K562 (cell line): ENCODE data around the gene CDC45. TPM values are rescaled to one million over a fixed set of nuclear protein-coding genes. Genes with fewer than 3 reads are reported as not detected.

Experiments used
- ATAC-seq: fragments of 200-7000 bp; cut with Tn5 transposase; 3 replicates; pipeline ENCODE4 v1.9.1; 2020; ENCODE audit warnings: moderate library complexity
- BruUV-seq: library from RNA; stranded (reverse); fragments of 400-500 nt; replicated peaks from 2 replicates; lab custom pipeline; 2021; lab: Mats Ljungman, UMichigan
- CTCF ChIA-PET: fragments of 300-600 bp; formaldehyde crosslinking; extraction: SDS; loops from one replicate; lab custom pipeline; 2021; ENCODE audit warnings: low intra/inter-chr PET ratio; lab: Yijun Ruan, JAX
- POLR2A ChIA-PET: fragments of 300-600, 350-650 bp; sonication (Branson Sonifier 250); formaldehyde crosslinking; extraction: SDS; loops from one replicate; lab custom pipeline; 2021; ENCODE audit warnings: antibody characterized with exemption, inconsistent platforms; lab: Yijun Ruan, JAX
- DNase-seq, 4 experiments: peaks; one replicate each; pipeline versions ENCODE4 v3.0.0 to v3.0.0-alpha.2; 2011 to 2018; ENCODE audit warnings: low spot score in 3 of 4, mixed read lengths in 3 of 4; ENCODE audit errors: extremely low read depth in 1 of 4
- FAIRE-seq: peaks from 2 replicates; lab custom pipeline; 2011; peaks lifted over from hg19 to GRCh38; lab: Jason Lieb, UNC
- H2AFZ ChIP-seq: 2 replicates; pipeline ENCODE4 v1.6.0; 2011; ENCODE audit warnings: low read depth, low read length, control low read depth, inconsistent platforms
- H3K27ac ChIP-seq: fragments of 200-600 bp; 3 replicates; pipeline ENCODE4 v1.8.0; 2011; ENCODE audit warnings: low read depth, mild to moderate bottlenecking, control low read depth, inconsistent platforms, low read length, moderate library complexity, mixed read lengths; ENCODE audit errors: extremely low read depth
- H3K27me3 ChIP-seq, 2 experiments: fragments of 300-600 bp in 1 of 2; 2 replicates in 1 of 2; 3 replicates in 1 of 2; pipeline versions ENCODE4 v1.6.0 to v1.8.0; 2011; ENCODE audit warnings: inconsistent platforms in 2 of 2, low read length in 2 of 2, mild to moderate bottlenecking in 1 of 2, mixed read lengths in 1 of 2, moderate library complexity in 1 of 2; ENCODE audit not compliant: control insufficient read depth in 2 of 2, insufficient read depth in 2 of 2
- H3K36me3 ChIP-seq: fragments of 300-600 bp; 3 replicates; pipeline ENCODE4 v1.8.0; 2011; ENCODE audit warnings: mild to moderate bottlenecking, low read length, inconsistent platforms; ENCODE audit not compliant: control insufficient read depth, insufficient read depth
- H3K4me1 ChIP-seq, 2 experiments: fragments of 200-600 bp in 1 of 2; replicated peaks in 1 of 2; 2 replicates in 1 of 2; 3 replicates in 1 of 2; pipeline versions ENCODE4 v1.5.1 to v1.8.0; 2011; ENCODE audit warnings: inconsistent platforms in 2 of 2, low read length in 2 of 2, mild to moderate bottlenecking in 1 of 2, mixed read lengths in 1 of 2, moderate library complexity in 1 of 2; ENCODE audit not compliant: control insufficient read depth in 2 of 2, insufficient read depth in 2 of 2
- H3K4me2 ChIP-seq: 2 replicates; pipeline ENCODE4 v1.6.1; 2011; ENCODE audit warnings: low read length, control low read depth, inconsistent platforms, mixed read lengths; ENCODE audit not compliant: insufficient read depth
- H3K4me3 ChIP-seq: fragments of 200-600 bp; sonication (generic), shearing (Covaris generic); 2 replicates; pipeline ENCODE4 v1.5.1; 2016; ENCODE audit warnings: control low read depth, inconsistent platforms
- H3K79me2 ChIP-seq: fragments of 200-600 bp; 3 replicates; pipeline ENCODE4 v1.8.0; 2011; ENCODE audit warnings: low read length, inconsistent platforms; ENCODE audit not compliant: control insufficient read depth, insufficient read depth
- H3K9ac ChIP-seq, 2 experiments: 2 replicates each; pipeline versions ENCODE4 v1.6.0 to v1.6.1; 2011; ENCODE audit warnings: low read depth in 2 of 2, low read length in 2 of 2, control low read depth in 1 of 2, inconsistent platforms in 1 of 2, mild to moderate bottlenecking in 1 of 2, mixed read lengths in 1 of 2; ENCODE audit not compliant: insufficient read depth in 1 of 2
- H3K9me1 ChIP-seq: one replicate; pipeline ENCODE4 v1.6.0; 2011; ENCODE audit warnings: inconsistent platforms, mild to moderate bottlenecking, low read length, moderate library complexity; ENCODE audit not compliant: control insufficient read depth, insufficient read depth
- H3K9me3 ChIP-seq: replicated peaks from 2 replicates; pipeline ENCODE4 v1.5.1; 2011; ENCODE audit warnings: low read depth, low read length, inconsistent platforms; ENCODE audit not compliant: control insufficient read depth, insufficient read depth
- H4K20me1 ChIP-seq: replicated peaks from 2 replicates; pipeline ENCODE4 v1.6.1; 2011; ENCODE audit warnings: low read length, inconsistent platforms, mixed read lengths; ENCODE audit not compliant: control insufficient read depth, insufficient read depth
- ARHGAP35 ChIP-seq: fragments of 450-650 bp; IDR thresholded peaks from 2 replicates; pipeline ENCODE4 v1.6.1; 2018; ENCODE audit not compliant: partially characterized antibody
- CBX2 ChIP-seq: fragments of 200-600 bp; sonication (generic); IDR thresholded peaks from one replicate; pipeline ENCODE4 v1.6.1; 2012; ENCODE audit warnings: mild to moderate bottlenecking, low read length, inconsistent platforms; ENCODE audit not compliant: insufficient read depth, poor library complexity, severe bottlenecking
- CBX8 ChIP-seq: fragments of 200-600 bp; sonication (generic); IDR thresholded peaks from 2 replicates; pipeline ENCODE4 v1.6.1; 2012; ENCODE audit warnings: borderline replicate concordance, mixed run types, low read depth, mild to moderate bottlenecking, moderate library complexity, mixed read lengths, low read length, control low read depth, inconsistent platforms; ENCODE audit not compliant: poor library complexity, severe bottlenecking; ENCODE audit errors: extremely low read depth
- ESRRA ChIP-seq: fragments of 450-650 bp; IDR thresholded peaks from 2 replicates; pipeline ENCODE4 v1.6.1; 2014; ENCODE audit warnings: low read depth, mild to moderate bottlenecking, moderate library complexity, borderline replicate concordance
- FOXJ3 ChIP-seq: sonication (generic); formaldehyde crosslinking; IDR thresholded peaks from 2 replicates; pipeline ENCODE4 v1.4.0; 2020; ENCODE audit warnings: mild to moderate bottlenecking, missing genetic modification reagents
- MAFG ChIP-seq: fragments of 450-650 bp; conservative IDR thresholded peaks from 2 replicates; pipeline ENCODE4 v1.6.1; 2016; ENCODE audit warnings: missing genetic modification characterization, missing compliant biosample characterization
- MCM3 ChIP-seq: fragments of 450-650 bp; IDR thresholded peaks from 2 replicates; pipeline ENCODE4 v1.6.1; 2016
- MECOM ChIP-seq: fragments of 250-450 bp; sonication (Bioruptor Pico); IDR thresholded peaks from 2 replicates; pipeline ENCODE4 v1.8.0; 2022; ENCODE audit warnings: inconsistent platforms
- NCOA4 ChIP-seq: fragments of 450-650 bp; IDR thresholded peaks from 2 replicates; pipeline ENCODE4 v1.6.1; 2018; ENCODE audit warnings: mild to moderate bottlenecking; ENCODE audit not compliant: partially characterized antibody
- RNF219 ChIP-seq: fragments of 250-450 bp; sonication (Bioruptor Pico); IDR thresholded peaks from 2 replicates; pipeline ENCODE4 v1.5.0; 2022; ENCODE audit warnings: mild to moderate bottlenecking
- THRA ChIP-seq: fragments of 450-650 bp; IDR thresholded peaks from 2 replicates; pipeline ENCODE4 v1.6.1; 2017; ENCODE audit warnings: mild to moderate bottlenecking, moderate library complexity
- ZNF512 ChIP-seq: IDR thresholded peaks from 2 replicates; pipeline ENCODE4 v1.6.1; 2016; ENCODE audit warnings: missing genetic modification characterization, missing compliant biosample characterization
- ZNF696 ChIP-seq: fragments of 250-450 bp; sonication (Bioruptor Pico); conservative IDR thresholded peaks from 2 replicates; pipeline ENCODE4 v1.4.0; 2020; ENCODE audit warnings: mild to moderate bottlenecking, moderate library complexity
- WGBS: fragments of 100-300 bp; shearing (Covaris generic); methylation state at CpG from one replicate; pipeline ENCODE4 v1.1.6; 2016; ENCODE audit warnings: low coverage, mixed read lengths; ENCODE audit not compliant: insufficient coverage; ENCODE audit errors: missing lambda C conversion rate; 5-methylcytosine and 5-hydroxymethylcytosine counted together
- in situ Hi-C: fragments of 300-500 bp; cut with MboI; formaldehyde crosslinking; loops from 4 replicates; pipeline ENCODE4 v1.15.0; 2018; ENCODE audit warnings: inconsistent platforms, mixed read lengths
- intact Hi-C: fragments of 100-400 bp; cut with micrococcal nuclease; formaldehyde crosslinking; loops from 2 replicates; pipeline ENCODE4 v1.14.2; 2022
- polyA plus RNA-seq, 8 experiments: library from polyadenylated mRNA; depleted of rRNA in 4 of 8; stranded (reverse) in 5 of 8; unstranded in 3 of 8; fragments of >200 nt; fragmentation: Nextera tagmentation in 2 of 8; fragmentation: Illumina TruSeq in 1 of 8; extraction: Ambion mirVana in 2 of 8; extraction: Trizol in 1 of 8; gene quantifications; 2 replicates each; pipeline versions ENCODE4 v1.2.1 to v1.2.3, GENCODE V29; 2011 to 2014; ENCODE audit warnings: inconsistent platforms in 1 of 8, missing spikeins in 1 of 8
- total RNA-seq, 7 experiments: library from RNA; depleted of rRNA in 6 of 7; stranded (reverse); fragments of >200 nt in 6 of 7; fragmentation: Illumina TruSeq in 2 of 7; extraction: Trizol in 2 of 7; gene quantifications; 2 replicates each; pipeline versions ENCODE4 v1.2.1 to v1.2.3, GENCODE V29; 2011 to 2021; ENCODE audit warnings: low replicate concordance in 1 of 7

The CDC45 gene
- total and polyA plus RNA-seq, 9 of the 15 experiments (the other 6 are each of a cell fraction or from before 2014, with no cell fraction given): 251 to 580 (median 410) TPM

GRCh38 chr22:19536564-19536963 is 56.8 kb downstream of the CDC45 start (continued):
- TF ChIP-seq ZNF512 (tag) (peak; percentile 78), ESRRA (no peak), THRA (no peak), FOXJ3 (CRISPR knock-in tag) (0 out of 2 replicates have a peak, but pooled peaks have one; percentile 5), CBX2 (no peak)

GRCh38 chr22:19537941-19538488 is 58.3 kb downstream of the CDC45 start:
- no peak for DNase-seq
- peak; percentile 11; the same call in 1 of the 3 replicates for ATAC-seq
- peaks cover 52 to 57% of the 10 kb centered on the region in 2 experiments for H3K27me3 ChIP-seq
- H3K9me3 ChIP-seq: no peaks in the 10 kb centered on the region
- no TSS peak for BruUV-seq
- H3K4me2 ChIP-seq: no peak overlapping the region
- FAIRE-seq: no peak
- in situ Hi-C loops (no loop called here), intact Hi-C loops (no loop called here)
- H4K20me1 ChIP-seq: no peaks in the 10 kb centered on the region
- no peaks in the 10 kb centered on the region for H3K9me1 ChIP-seq
- ChIA-PET POLR2A (interaction anchor here (0.6 to 1.8 kb wide), 9 partner anchors 10 to 33 kb away, joined by 3 to 12 read pairs (median 3); no protein-coding TSS in a partner anchor), CTCF (no interaction called here)
- no peak overlapping the region for H3K27ac ChIP-seq
- WGBS: 33% methylated on average over 5 of the region's 5 CpGs
- H3K9ac ChIP-seq: no peak overlapping the region
- H3K4me1 ChIP-seq: no peaks in the 10 kb centered on the region
- no peak overlapping the region for H2AFZ ChIP-seq
- no peak overlapping the region for H3K4me3 ChIP-seq
- H3K79me2 ChIP-seq: no peaks in the 10 kb centered on the region
- H3K36me3 ChIP-seq: no peaks in the 10 kb centered on the region
- TF ChIP-seq ZNF696 (CRISPR knock-in tag) (no peak), ARHGAP35 (peak; percentile 19), MECOM (CRISPR knock-in tag) (no peak), ZNF512 (tag) (peak; percentile 67; the same call in 1 of the 2 replicates), CBX8 (peak; percentile 71), RNF219 (no peak), MCM3 (peak; percentile 78; the same call in 1 of the 2 replicates), MAFG (tag) (0 out of 2 replicates have a peak, but pooled peaks have one; percentile 9), NCOA4 (peak; percentile 5)
